SH-SY5Y (cell line): Measurements from ENCODE around the gene CHDH.

ENCODE experiments used
- GATA2 ChIP-seq: IDR thresholded peaks from 2 replicates; pipeline ENCODE4 v1.6.1; 2011; ENCODE audit warnings: mild to moderate bottlenecking, low read depth, low read length
- GATA3 ChIP-seq: IDR thresholded peaks from 2 replicates; pipeline ENCODE4 v1.6.1; 2011; ENCODE audit warnings: low read depth, mild to moderate bottlenecking, low read length, moderate library complexity

GRCh38 chr3:53801319-53801718, 44.9 kb downstream of the CHDH start:
- TF ChIP-seq GATA3: no peak
- no peak for TF ChIP-seq GATA2
